GM23338 (cell line): Measurements from ENCODE around the gene P2RY12. TPM values are rescaled to one million over a fixed set of nuclear protein-coding genes. Genes with fewer than 3 reads are reported as not detected.

Source experiments
- ATAC-seq: fragments of 200-7000 bp; cut with Tn5 transposase; 3 replicates; pipeline ENCODE4 v1.9.1; 2020
- DNase-seq: peaks from one replicate; pipeline ENCODE4 v3.0.0-alpha.2; 2015; ENCODE audit warnings: low spot score
- H2AFZ ChIP-seq: fragments of 200-600 bp; sonication (generic); 2 replicates; pipeline ENCODE4 v1.8.0; 2016; ENCODE audit warnings: antibody characterized with exemption, mild to moderate bottlenecking, moderate library complexity
- H3F3A ChIP-seq: fragments of 200-600 bp; sonication (generic); replicated peaks from 2 replicates; pipeline ENCODE4 v1.8.0; 2017; ENCODE audit warnings: antibody characterized with exemption, mixed run types, low read depth
- H3K27ac ChIP-seq: fragments of 200-600 bp; sonication (generic); 2 replicates; pipeline ENCODE4 v1.6.1; 2016; ENCODE audit warnings: low read depth
- H3K27me3 ChIP-seq: fragments of 200-600 bp; sonication (generic); 2 replicates; pipeline ENCODE4 v1.8.0; 2016; ENCODE audit warnings: mild to moderate bottlenecking, mixed run types, moderate library complexity; ENCODE audit not compliant: insufficient read depth
- H3K36me3 ChIP-seq: fragments of 200-600 bp; sonication (generic); 2 replicates; pipeline ENCODE4 v1.8.0; 2016; ENCODE audit warnings: mild to moderate bottlenecking; ENCODE audit not compliant: insufficient read depth
- H3K4me1 ChIP-seq: fragments of 200-600 bp; sonication (generic); 2 replicates; pipeline ENCODE4 v1.8.0; 2016; ENCODE audit warnings: mild to moderate bottlenecking, moderate library complexity; ENCODE audit not compliant: insufficient read depth
- H3K4me2 ChIP-seq: fragments of 200-600 bp; sonication (generic); 2 replicates; pipeline ENCODE4 v1.7.1; 2017; ENCODE audit warnings: mixed run types
- H3K4me3 ChIP-seq: fragments of 200-600 bp; sonication (generic); 2 replicates; pipeline ENCODE4 v1.6.1; 2016; ENCODE audit warnings: mixed run types
- H3K79me2 ChIP-seq: fragments of 200-600 bp; sonication (generic); replicated peaks from 2 replicates; pipeline ENCODE4 v1.8.0; 2017; ENCODE audit warnings: mild to moderate bottlenecking; ENCODE audit not compliant: insufficient read depth
- H3K9me2 ChIP-seq: fragments of 200-600 bp; sonication (generic); 2 replicates; pipeline ENCODE4 v1.8.0; 2017; ENCODE audit not compliant: insufficient read depth
- H4K20me1 ChIP-seq: fragments of 200-600 bp; sonication (generic); replicated peaks from 2 replicates; pipeline ENCODE4 v1.8.0; 2017; ENCODE audit warnings: mild to moderate bottlenecking; ENCODE audit not compliant: insufficient read depth
- H3K27ac Mint-ChIP-seq: 2 replicates; pipeline ENCODE4 v1.8.0; 2020; ENCODE audit warnings: inconsistent platforms, mild to moderate bottlenecking, moderate library complexity, mixed read lengths
- H3K27me3 Mint-ChIP-seq: 3 replicates; pipeline ENCODE4 v1.8.0; 2022; ENCODE audit warnings: low read depth, mild to moderate bottlenecking, moderate library complexity, mixed read lengths, inconsistent platforms; ENCODE audit not compliant: insufficient read depth, poor library complexity
- H3K36me3 Mint-ChIP-seq: 3 replicates; pipeline ENCODE4 v1.8.0; 2021; ENCODE audit warnings: low read depth, mild to moderate bottlenecking, inconsistent platforms, moderate library complexity, mixed read lengths
- H3K4me1 Mint-ChIP-seq: 3 replicates; pipeline ENCODE4 v1.8.0; 2020; ENCODE audit warnings: mild to moderate bottlenecking, inconsistent platforms, mixed read lengths
- H3K4me3 Mint-ChIP-seq: 3 replicates; pipeline ENCODE4 v1.8.0; 2021; ENCODE audit warnings: moderate library complexity, mild to moderate bottlenecking, inconsistent platforms, mixed read lengths
- H3K9me3 Mint-ChIP-seq: 3 replicates; pipeline ENCODE4 v1.8.0; 2020; ENCODE audit warnings: moderate library complexity, mild to moderate bottlenecking, inconsistent platforms, mixed read lengths
- CREB1 ChIP-seq: fragments of 250-450 bp; sonication (Bioruptor Pico); IDR thresholded peaks from 2 replicates; pipeline ENCODE4 v1.5.0; 2020; ENCODE audit warnings: low read depth, mild to moderate bottlenecking, moderate library complexity
- ETS1 ChIP-seq: IDR thresholded peaks from 2 replicates; pipeline ENCODE4 v1.6.1; 2016; ENCODE audit warnings: antibody characterized with exemption
- EZH2 ChIP-seq: fragments of 200-600 bp; sonication (generic); IDR thresholded peaks from one replicate; pipeline ENCODE4 v1.8.0; 2017; ENCODE audit warnings: antibody characterized with exemption, mild to moderate bottlenecking, low read depth; ENCODE audit not compliant: unreplicated experiment
- EZH2phosphoT487 ChIP-seq: fragments of 200-600 bp; sonication (generic); IDR thresholded peaks from one replicate; pipeline ENCODE4 v1.8.1; 2018; ENCODE audit warnings: antibody characterized with exemption; ENCODE audit not compliant: unreplicated experiment
- JUNB ChIP-seq: IDR thresholded peaks from one replicate; pipeline ENCODE4 v1.6.1; 2016; ENCODE audit warnings: antibody characterized with exemption; ENCODE audit not compliant: unreplicated experiment
- NANOG ChIP-seq: IDR thresholded peaks from 2 replicates; pipeline ENCODE4 v1.6.1; 2016; ENCODE audit warnings: antibody characterized with exemption, borderline replicate concordance
- POLR2AphosphoS5 ChIP-seq: IDR thresholded peaks from 2 replicates; pipeline ENCODE4 v1.6.1; 2016; ENCODE audit warnings: antibody characterized with exemption, low read depth
- REST ChIP-seq: IDR thresholded peaks from one replicate; pipeline ENCODE4 v1.6.1; 2018; ENCODE audit warnings: antibody characterized with exemption; ENCODE audit not compliant: unreplicated experiment
- STAT1 ChIP-seq: IDR thresholded peaks from one replicate; pipeline ENCODE4 v1.6.1; 2016; ENCODE audit warnings: antibody characterized with exemption; ENCODE audit not compliant: unreplicated experiment
- ZNF114 ChIP-seq: fragments of 250-450 bp; sonication (Bioruptor Pico); IDR thresholded peaks from 2 replicates; pipeline ENCODE4 v1.5.0; 2020; ENCODE audit warnings: mild to moderate bottlenecking, moderate library complexity
- ZNF331 ChIP-seq: fragments of 250-450 bp; sonication (Bioruptor Pico); IDR thresholded peaks from 2 replicates; pipeline ENCODE4 v1.5.0; 2020; ENCODE audit warnings: low read depth, mild to moderate bottlenecking, moderate library complexity
- polyA plus RNA-seq: library from polyadenylated mRNA; unstranded; fragments of >200 nt; fragmentation: Nextera tagmentation; extraction: Ambion mirVana; gene quantifications from 2 replicates; pipeline ENCODE4 v1.2.1, GENCODE V29; 2016
- total RNA-seq: library from RNA; depleted of rRNA; stranded (reverse); fragments of >200 nt; shearing (Covaris generic); gene quantifications from 2 replicates; pipeline ENCODE4 v1.2.3, GENCODE V29; 2014
- TF ChIP-seq, protein P1 (sequence below), 2 experiments: fragments of 200-600 bp in 1 of 2; sonication (generic) in 1 of 2; conservative IDR thresholded peaks; 2 replicates each; pipeline versions ENCODE4 v1.5.1 to v1.6.1; 2016 to 2017; ENCODE audit warnings: antibody characterized with exemption in 2 of 2, low read depth in 2 of 2, mild to moderate bottlenecking in 2 of 2, moderate library complexity in 1 of 2
- TF ChIP-seq, protein P2 (sequence below): fragments of 250-450 bp; sonication (Bioruptor Pico); IDR thresholded peaks from 2 replicates; pipeline ENCODE4 v1.5.0; 2020; ENCODE audit warnings: mild to moderate bottlenecking, moderate library complexity

The P2RY12 gene
- total and polyA plus RNA-seq, 2 experiments from 2014 or later = 1.1 TPM; not detected in 1

DNA sequence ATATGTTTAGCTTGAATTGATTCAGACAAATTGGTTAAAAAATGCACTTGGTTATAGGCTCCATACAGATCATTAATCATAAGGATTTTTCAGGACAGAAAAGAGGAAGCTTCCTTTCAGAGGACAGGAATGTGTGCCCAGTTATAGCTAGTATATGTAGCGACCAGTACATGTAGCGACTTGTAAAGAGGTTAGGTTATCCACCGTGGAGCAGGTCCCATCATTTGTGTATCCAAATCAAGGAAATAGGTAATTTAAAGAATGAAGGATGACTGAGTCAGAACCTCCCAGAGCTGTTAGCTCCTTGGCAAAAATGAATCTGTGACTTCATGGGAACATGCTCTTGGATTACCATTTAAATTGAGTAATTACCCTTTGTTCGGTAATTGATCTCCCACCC is 15.8 kb upstream of the P2RY12 start:
- Mint-ChIP-seq H3K4me1 (peaks cover 21% of the 10 kb centered on the region), H3K27me3 (no peaks in the 10 kb centered on the region), H3K4me3 (no peak overlapping the region), H3K9me3 (no peaks in the 10 kb centered on the region), H3K36me3 (peaks cover 6% of the 10 kb centered on the region), H3K27ac (no peak overlapping the region)
- TF ChIP-seq EZH2phosphoT487 (no peak), ZNF114 (CRISPR knock-in tag) (no peak), EZH2 (no peak), REST (no peak), POLR2AphosphoS5 (no peak), CREB1 (CRISPR knock-in tag) (no peak), JUNB (no peak), NANOG (no peak), STAT1 (no peak), ZNF331 (no peak), ETS1 (no peak)
- TF ChIP-seq, protein P1, sequence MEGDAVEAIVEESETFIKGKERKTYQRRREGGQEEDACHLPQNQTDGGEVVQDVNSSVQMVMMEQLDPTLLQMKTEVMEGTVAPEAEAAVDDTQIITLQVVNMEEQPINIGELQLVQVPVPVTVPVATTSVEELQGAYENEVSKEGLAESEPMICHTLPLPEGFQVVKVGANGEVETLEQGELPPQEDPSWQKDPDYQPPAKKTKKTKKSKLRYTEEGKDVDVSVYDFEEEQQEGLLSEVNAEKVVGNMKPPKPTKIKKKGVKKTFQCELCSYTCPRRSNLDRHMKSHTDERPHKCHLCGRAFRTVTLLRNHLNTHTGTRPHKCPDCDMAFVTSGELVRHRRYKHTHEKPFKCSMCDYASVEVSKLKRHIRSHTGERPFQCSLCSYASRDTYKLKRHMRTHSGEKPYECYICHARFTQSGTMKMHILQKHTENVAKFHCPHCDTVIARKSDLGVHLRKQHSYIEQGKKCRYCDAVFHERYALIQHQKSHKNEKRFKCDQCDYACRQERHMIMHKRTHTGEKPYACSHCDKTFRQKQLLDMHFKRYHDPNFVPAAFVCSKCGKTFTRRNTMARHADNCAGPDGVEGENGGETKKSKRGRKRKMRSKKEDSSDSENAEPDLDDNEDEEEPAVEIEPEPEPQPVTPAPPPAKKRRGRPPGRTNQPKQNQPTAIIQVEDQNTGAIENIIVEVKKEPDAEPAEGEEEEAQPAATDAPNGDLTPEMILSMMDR (conservative IDR thresholded peaks at IDR 0.05; ENCODE audit: low read depth in 2 of 2) = no peak
- TF ChIP-seq, protein P2, sequence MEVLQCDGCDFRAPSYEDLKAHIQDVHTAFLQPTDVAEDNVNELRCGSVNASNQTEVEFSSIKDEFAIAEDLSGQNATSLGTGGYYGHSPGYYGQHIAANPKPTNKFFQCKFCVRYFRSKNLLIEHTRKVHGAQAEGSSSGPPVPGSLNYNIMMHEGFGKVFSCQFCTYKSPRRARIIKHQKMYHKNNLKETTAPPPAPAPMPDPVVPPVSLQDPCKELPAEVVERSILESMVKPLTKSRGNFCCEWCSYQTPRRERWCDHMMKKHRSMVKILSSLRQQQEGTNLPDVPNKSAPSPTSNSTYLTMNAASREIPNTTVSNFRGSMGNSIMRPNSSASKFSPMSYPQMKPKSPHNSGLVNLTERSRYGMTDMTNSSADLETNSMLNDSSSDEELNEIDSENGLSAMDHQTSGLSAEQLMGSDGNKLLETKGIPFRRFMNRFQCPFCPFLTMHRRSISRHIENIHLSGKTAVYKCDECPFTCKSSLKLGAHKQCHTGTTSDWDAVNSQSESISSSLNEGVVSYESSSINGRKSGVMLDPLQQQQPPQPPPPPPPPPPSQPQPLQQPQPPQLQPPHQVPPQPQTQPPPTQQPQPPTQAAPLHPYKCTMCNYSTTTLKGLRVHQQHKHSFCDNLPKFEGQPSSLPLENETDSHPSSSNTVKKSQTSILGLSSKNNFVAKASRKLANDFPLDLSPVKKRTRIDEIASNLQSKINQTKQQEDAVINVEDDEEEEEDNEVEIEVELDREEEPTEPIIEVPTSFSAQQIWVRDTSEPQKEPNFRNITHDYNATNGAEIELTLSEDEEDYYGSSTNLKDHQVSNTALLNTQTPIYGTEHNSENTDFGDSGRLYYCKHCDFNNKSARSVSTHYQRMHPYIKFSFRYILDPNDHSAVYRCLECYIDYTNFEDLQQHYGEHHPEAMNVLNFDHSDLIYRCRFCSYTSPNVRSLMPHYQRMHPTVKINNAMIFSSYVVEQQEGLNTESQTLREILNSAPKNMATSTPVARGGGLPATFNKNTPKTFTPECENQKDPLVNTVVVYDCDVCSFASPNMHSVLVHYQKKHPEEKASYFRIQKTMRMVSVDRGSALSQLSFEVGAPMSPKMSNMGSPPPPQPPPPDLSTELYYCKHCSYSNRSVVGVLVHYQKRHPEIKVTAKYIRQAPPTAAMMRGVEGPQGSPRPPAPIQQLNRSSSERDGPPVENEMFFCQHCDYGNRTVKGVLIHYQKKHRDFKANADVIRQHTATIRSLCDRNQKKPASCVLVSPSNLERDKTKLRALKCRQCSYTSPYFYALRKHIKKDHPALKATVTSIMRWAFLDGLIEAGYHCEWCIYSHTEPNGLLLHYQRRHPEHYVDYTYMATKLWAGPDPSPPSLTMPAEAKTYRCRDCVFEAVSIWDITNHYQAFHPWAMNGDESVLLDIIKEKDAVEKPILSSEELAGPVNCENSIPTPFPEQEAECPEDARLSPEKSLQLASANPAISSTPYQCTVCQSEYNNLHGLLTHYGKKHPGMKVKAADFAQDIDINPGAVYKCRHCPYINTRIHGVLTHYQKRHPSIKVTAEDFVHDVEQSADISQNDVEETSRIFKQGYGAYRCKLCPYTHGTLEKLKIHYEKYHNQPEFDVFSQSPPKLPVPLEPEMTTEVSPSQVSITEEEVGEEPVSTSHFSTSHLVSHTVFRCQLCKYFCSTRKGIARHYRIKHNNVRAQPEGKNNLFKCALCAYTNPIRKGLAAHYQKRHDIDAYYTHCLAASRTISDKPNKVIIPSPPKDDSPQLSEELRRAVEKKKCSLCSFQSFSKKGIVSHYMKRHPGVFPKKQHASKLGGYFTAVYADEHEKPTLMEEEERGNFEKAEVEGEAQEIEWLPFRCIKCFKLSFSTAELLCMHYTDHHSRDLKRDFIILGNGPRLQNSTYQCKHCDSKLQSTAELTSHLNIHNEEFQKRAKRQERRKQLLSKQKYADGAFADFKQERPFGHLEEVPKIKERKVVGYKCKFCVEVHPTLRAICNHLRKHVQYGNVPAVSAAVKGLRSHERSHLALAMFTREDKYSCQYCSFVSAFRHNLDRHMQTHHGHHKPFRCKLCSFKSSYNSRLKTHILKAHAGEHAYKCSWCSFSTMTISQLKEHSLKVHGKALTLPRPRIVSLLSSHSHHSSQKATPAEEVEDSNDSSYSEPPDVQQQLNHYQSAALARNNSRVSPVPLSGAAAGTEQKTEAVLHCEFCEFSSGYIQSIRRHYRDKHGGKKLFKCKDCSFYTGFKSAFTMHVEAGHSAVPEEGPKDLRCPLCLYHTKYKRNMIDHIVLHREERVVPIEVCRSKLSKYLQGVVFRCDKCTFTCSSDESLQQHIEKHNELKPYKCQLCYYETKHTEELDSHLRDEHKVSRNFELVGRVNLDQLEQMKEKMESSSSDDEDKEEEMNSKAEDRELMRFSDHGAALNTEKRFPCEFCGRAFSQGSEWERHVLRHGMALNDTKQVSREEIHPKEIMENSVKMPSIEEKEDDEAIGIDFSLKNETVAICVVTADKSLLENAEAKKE (CRISPR knock-in tag) = no peak
- no peaks in the 10 kb centered on the region for H3K79me2 ChIP-seq
- no peaks in the 10 kb centered on the region for H3K36me3 ChIP-seq
- peaks cover 20% of the 10 kb centered on the region for H3K4me1 ChIP-seq
- ATAC-seq (no peak), DNase-seq (no peak)
- no peaks in the 10 kb centered on the region for H3K27me3 ChIP-seq
- no peak overlapping the region for H3K4me2 ChIP-seq
- H3K27ac ChIP-seq = no peak overlapping the region
- H2AFZ ChIP-seq = no peak overlapping the region
- H3K9me2 ChIP-seq = no peaks in the 10 kb centered on the region
- H3F3A ChIP-seq = no peaks in the 10 kb centered on the region
- no peak overlapping the region for H3K4me3 ChIP-seq
- no peaks in the 10 kb centered on the region for H4K20me1 ChIP-seq
